Lower leg skin (tissue), 4 donors: ENCODE data around the gene CTBP2. TPM values are rescaled to one million over a fixed set of nuclear protein-coding genes. Genes with fewer than 3 reads are reported as not detected.

ENCODE experiments used
- DNase-seq, 2 donors: peaks; one replicate each; pipeline ENCODE4 v3.0.0-alpha.2; 2019; ENCODE audit warnings: low spot score in 2 of 2
- H3K4me3 ChIP-seq: fragments of 200-600 bp; sonication (generic); 2 replicates; pipeline ENCODE4 v1.5.1; 2017; ENCODE audit warnings: mild to moderate bottlenecking, low read depth; ENCODE audit not compliant: poor library complexity, severe bottlenecking
- POLR2A ChIP-seq, 2 donors: fragments of 450-650 bp; IDR thresholded peaks; one replicate each; pipeline ENCODE4 v1.6.1; 2016 to 2017; ENCODE audit warnings: antibody characterized with exemption in 2 of 2, mild to moderate bottlenecking in 1 of 2, moderate library complexity in 1 of 2
- WGBS, 2 donors: methylation state at CpG; one replicate each; pipeline ENCODE4 v1.1.5; 2018; 5-methylcytosine and 5-hydroxymethylcytosine counted together
- intact Hi-C: fragments of 100-400 bp; cut with DNase I; formaldehyde crosslinking; loops from one replicate; pipeline ENCODE4 v1.15.0; 2023; ENCODE audit warnings: low total_unique reads
- total RNA-seq, 4 donors: library from RNA; depleted of rRNA; stranded (reverse); fragments of >200 nt; gene quantifications; one replicate each; pipeline ENCODE4 v1.1.0, GENCODE V29; 2016
- TF ChIP-seq, protein P1 (sequence below), 3 donors: fragments of 450-650 bp; IDR thresholded peaks; one replicate each; pipeline ENCODE4 v1.5.1; 2016; ENCODE audit warnings: antibody characterized with exemption in 3 of 3, mild to moderate bottlenecking in 3 of 3, moderate library complexity in 2 of 3

The CTBP2 gene
- total RNA-seq, 4 donors from 2014 or later = 30.3 to 39.5 (median 32.2) TPM

DNA sequence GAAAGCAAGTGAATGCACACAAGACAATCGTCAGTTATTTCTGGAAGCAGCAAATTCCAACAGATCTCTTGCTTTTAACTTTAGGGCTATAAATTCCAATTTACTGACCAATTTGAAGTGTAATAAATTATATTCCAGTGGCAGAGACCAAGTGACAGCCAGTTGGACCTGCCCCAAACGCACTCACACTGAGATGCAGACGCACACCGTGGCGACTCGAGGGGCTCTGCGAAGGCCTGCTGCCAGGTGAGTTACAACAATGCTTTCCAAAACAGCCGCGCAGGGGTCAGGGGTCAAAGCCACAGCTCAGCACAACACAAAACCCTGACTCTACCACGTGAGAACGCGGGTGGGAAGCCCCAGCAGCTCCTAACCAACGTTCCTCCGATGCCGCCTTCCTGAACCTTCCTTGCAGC is 121.0 kb downstream of the CTBP2 start:
- TF ChIP-seq, protein P1, sequence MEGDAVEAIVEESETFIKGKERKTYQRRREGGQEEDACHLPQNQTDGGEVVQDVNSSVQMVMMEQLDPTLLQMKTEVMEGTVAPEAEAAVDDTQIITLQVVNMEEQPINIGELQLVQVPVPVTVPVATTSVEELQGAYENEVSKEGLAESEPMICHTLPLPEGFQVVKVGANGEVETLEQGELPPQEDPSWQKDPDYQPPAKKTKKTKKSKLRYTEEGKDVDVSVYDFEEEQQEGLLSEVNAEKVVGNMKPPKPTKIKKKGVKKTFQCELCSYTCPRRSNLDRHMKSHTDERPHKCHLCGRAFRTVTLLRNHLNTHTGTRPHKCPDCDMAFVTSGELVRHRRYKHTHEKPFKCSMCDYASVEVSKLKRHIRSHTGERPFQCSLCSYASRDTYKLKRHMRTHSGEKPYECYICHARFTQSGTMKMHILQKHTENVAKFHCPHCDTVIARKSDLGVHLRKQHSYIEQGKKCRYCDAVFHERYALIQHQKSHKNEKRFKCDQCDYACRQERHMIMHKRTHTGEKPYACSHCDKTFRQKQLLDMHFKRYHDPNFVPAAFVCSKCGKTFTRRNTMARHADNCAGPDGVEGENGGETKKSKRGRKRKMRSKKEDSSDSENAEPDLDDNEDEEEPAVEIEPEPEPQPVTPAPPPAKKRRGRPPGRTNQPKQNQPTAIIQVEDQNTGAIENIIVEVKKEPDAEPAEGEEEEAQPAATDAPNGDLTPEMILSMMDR (IDR thresholded peaks at IDR 0.05) = no peak
- TF ChIP-seq POLR2A (IDR thresholded peaks at IDR 0.05) = no peak
- WGBS, 2 donors = 74 to 81% methylated on average over 12 to 15 of the region's 15 CpGs
- DNase-seq = no peak
- intact Hi-C loops = no loop called here
- H3K4me3 ChIP-seq = no peak overlapping the region

DNA sequence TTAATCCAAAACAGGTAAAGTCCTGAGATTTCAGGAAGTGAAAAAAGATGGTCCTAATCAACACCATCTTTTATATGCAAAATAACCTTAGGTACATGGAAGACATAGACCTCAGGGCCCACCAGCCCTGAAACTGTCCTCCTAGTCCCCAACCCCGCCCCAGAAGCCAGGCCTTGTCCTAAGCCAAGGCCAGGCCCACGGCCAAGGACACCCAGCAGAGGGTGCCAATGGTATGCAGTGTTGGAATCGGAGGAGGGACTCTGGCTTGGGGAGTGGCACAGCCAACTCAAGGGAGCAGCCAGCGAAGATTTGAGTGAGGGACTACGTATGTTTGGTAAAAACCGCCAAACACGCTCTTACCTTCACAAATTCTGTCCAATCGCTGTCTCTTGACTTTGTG is 121.7 kb downstream of the CTBP2 start:
- intact Hi-C loops = no loop called here
- no peak for TF ChIP-seq POLR2A (IDR thresholded peaks at IDR 0.05)
- TF ChIP-seq, protein P1 (IDR thresholded peaks at IDR 0.05) = no peak
- DNase-seq = no peak
- 65 to 69% methylated on average over 8 of the region's 8 CpGs for WGBS, 2 donors
- no peak overlapping the region for H3K4me3 ChIP-seq

DNA sequence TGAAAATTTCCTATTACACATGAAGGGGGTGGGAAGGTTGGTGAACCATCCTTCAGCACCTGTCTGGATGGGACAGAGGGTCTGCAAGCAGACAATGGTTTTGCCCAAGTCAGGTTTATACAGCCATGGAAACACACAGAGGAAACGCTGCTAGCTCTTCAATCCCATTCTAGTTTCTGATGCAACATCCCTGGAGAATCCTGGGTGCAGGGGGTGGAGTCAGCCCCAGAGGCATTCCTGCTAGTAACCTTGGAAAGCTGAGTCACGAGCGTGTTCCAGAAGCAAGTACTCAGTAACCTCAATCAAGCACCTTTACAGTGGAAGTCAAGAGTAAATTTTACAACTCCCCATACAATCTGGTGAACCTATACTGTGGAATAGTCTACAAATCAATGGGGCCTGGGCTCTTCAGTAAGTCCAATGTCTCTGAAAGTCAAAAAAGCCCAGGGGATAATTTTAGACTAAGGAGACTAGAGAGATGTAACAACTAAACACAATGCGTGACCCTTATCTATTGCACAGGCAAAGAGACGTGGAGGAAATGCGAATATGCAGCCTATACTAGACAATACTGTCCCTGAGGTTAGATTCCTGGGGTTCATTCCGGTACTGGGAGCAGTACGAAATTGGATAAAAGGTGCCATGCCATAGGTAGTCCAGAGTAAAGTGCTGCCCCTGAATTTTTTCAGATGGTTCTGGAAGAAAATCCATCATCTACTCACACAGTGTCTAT is 123.1 kb downstream of the CTBP2 start:
- intact Hi-C loops = no loop called here
- TF ChIP-seq, protein P1 (IDR thresholded peaks at IDR 0.05) = no peak
- TF ChIP-seq POLR2A (IDR thresholded peaks at IDR 0.05) = no peak
- 72 to 78% methylated on average over 8 of the region's 8 CpGs for WGBS, 2 donors
- no peak overlapping the region for H3K4me3 ChIP-seq
- no peak for DNase-seq

DNA sequence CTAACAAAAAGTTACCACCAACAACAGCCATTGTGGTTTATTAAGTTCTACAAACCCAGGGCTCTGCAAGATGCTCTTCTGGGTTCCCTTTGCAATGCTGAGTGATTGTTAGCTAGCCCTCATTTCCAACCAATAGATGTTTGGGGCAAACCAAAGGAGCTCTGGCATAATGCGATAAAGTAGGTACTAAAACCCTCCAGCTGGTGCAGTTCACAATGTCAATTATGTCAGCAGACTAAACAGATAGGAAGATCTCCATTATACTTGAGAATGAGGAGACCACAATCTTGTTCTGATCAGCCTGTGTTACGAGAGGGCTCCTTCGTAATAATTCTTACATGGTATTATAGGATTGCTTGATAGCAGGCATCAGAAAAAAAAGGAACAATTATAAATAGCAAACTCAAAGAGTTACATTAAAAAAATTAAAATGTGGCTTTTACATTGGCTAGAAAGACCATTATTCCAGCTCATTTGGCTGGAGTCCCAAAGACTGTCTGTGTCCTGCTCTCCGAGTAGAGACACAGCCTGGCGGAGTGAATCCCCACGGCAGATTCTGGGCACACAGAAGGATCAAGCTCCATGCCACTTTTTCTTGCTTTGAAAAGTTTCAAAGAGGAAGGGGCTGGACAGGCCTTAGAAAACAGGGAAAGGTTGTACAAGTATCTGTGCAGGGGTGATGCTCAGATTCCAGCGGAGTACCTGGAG is 124.6 kb downstream of the CTBP2 start:
- intact Hi-C loops = no loop called here

DNA sequence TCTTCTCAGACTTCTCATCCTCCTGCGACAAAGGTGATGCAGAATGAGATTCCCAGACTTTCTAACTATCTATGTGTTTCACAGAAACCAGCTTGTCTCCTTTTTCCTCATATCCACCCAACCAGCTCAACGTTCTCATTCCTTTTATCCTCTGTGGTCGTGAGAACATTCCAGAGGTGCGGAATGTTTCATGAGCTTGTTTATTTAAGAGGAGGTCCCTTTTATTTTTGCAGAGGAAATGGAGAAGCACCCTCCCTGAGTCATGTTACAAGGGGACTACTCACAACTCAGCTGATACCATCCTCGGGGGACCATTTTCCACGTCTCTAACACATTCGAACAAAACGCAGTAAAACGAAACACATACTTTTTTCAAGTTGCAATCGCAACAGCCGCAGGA is 125.2 kb downstream of the CTBP2 start:
- no peak for TF ChIP-seq POLR2A (IDR thresholded peaks at IDR 0.05)
- DNase-seq = no peak
- H3K4me3 ChIP-seq = no peak overlapping the region
- WGBS, 2 donors = 69 to 80% methylated on average over 11 of the region's 11 CpGs
- intact Hi-C loops = no loop called here

More for the DNA sequence above, 124.6 kb downstream of the CTBP2 start:
- TF ChIP-seq POLR2A (IDR thresholded peaks at IDR 0.05) = no peak
- TF ChIP-seq, protein P1 (IDR thresholded peaks at IDR 0.05) = no peak
- 82 to 84% methylated on average over 7 of the region's 7 CpGs for WGBS, 2 donors
- no peak for DNase-seq
- H3K4me3 ChIP-seq = no peak overlapping the region

DNA sequence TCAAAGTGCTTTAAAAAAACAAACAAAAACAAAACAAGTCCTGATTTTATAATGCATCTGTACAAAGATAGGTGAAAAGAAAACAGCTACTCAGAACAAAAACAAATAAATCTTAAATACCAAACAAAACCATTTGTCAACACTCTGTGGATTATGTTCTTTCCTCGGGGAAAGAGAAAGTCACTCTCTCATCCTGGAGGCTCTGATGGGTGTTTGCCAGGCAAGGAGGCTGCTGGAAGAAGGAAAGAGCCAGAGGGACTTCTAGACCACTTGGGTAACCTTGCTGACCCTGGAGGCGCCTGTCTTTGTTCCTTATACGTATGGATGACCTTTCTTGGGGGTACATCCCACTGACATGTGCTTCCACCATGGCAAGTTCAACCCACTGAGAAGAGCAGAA is 125.7 kb downstream of the CTBP2 start:
- WGBS, 2 donors = 70 to 78% methylated on average over 3 of the region's 3 CpGs
- H3K4me3 ChIP-seq = no peak overlapping the region
- TF ChIP-seq, protein P1 (IDR thresholded peaks at IDR 0.05) = no peak
- TF ChIP-seq POLR2A (IDR thresholded peaks at IDR 0.05) = no peak
- DNase-seq = no peak
- intact Hi-C loops = no loop called here
